HUES64 (cell line): ENCODE data around the gene DBF4B.
A peak's percentile ranks its signal among the peaks of the same experiment; 100 is the strongest.
"Not testable (repeated sequence)": the region's sequence is repeated elsewhere in the genome, so short reads cannot be mapped to it uniquely, and the experiment has no call there.

Experiments used
- H3K27ac ChIP-seq: 2 replicates; pipeline ENCODE4 v1.7.0; 2013; ENCODE audit warnings: low read depth, low read length, inconsistent platforms
- H3K27me3 ChIP-seq: 2 replicates; pipeline ENCODE4 v1.6.1; 2013; ENCODE audit warnings: mild to moderate bottlenecking, low read length; ENCODE audit not compliant: insufficient read depth
- H3K36me3 ChIP-seq: 2 replicates; pipeline ENCODE4 v1.6.1; 2013; ENCODE audit warnings: mild to moderate bottlenecking, low read length; ENCODE audit not compliant: insufficient read depth
- H3K4me1 ChIP-seq: 2 replicates; pipeline ENCODE4 v1.6.1; 2013; ENCODE audit warnings: mild to moderate bottlenecking, low read length, moderate library complexity; ENCODE audit not compliant: insufficient read depth
- H3K4me3 ChIP-seq: 2 replicates; pipeline ENCODE4 v1.5.1; 2013; ENCODE audit warnings: mild to moderate bottlenecking, low read length, moderate library complexity
- H3K9ac ChIP-seq: 2 replicates; pipeline ENCODE4 v1.6.1; 2013; ENCODE audit warnings: mild to moderate bottlenecking, low read depth, low read length
- H3K9me3 ChIP-seq: 2 replicates; pipeline ENCODE4 v1.6.1; 2013; ENCODE audit warnings: low read depth, low read length; ENCODE audit not compliant: insufficient read depth
- WGBS: fragments of 150-250, 120-280 bp; methylation state at CpG from one replicate; pipeline ENCODE4 v1.1.7; 2013; ENCODE audit warnings: missing lambda C conversion rate; 5-methylcytosine and 5-hydroxymethylcytosine counted together

DBF4B gene

DNA sequence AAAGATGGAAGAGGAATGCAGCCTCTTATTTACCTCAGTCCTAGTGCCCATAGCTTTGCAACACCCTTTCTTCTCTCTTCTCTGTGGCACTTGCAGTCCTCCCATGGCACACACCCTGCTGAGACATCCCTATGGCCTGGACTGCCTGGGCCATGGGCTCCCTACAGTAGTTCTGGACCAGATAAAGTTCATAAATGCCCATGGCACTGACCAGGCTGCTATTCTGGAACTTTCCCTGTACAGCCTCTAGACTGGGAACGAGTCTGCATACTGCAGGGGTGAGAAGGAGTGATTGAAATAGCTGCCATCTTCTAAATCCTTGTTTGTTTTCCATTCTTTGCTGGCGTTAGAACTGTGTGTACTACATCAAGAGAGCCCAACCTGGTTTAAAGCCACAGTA is 25.8 kb downstream of the DBF4B start:
- Histone ChIP-seq H3K4me3 (no peak overlapping the region), H3K9ac (no peak overlapping the region), H3K9me3 (no peaks in the 10 kb centered on the region), H3K27me3 (no peaks in the 10 kb centered on the region), H3K27ac (no peak overlapping the region), H3K4me1 (peaks cover 12% of the 10 kb centered on the region), H3K36me3 (peaks cover 67% of the 10 kb centered on the region)
- WGBS: 96% methylated on average over 2 of the region's 2 CpGs

DNA sequence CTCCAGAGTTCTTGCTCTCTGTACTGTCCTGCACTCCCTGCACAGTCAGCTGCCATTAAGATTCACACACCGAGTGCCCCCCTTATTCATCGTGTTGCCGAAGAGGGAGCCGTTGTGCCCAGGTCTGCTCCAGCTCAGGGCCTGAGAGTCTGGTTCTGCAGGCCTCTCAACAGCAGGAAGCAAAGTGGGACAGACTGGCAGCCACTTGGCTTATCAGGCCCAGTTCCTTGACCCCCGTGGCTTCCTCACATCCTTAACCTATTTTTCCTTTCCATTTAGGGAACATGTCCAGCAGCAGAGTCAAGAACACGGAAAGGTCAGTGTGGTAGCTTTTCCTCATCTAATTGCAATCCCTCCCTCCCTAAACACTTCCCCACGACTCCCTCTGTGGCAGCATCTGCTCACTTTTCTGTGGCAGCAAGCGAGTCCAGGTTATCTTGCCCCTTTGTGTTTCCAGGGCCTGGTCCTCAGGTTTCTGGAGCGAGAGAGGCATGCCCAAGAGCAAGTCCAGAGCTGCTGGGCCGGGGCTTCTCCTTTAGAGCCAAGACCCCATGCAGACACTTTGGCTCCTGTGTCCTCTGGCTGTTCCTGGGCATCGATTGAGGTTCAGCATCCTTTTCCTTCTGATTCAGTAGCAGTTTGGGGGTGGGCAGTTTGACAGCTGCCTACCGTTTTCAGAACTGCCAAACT is 28.2 kb downstream of the DBF4B start:
- Histone ChIP-seq H3K9ac (no peak overlapping the region), H3K4me1 (peaks cover 12% of the 10 kb centered on the region), H3K27ac (no peak overlapping the region), H3K9me3 (no peaks in the 10 kb centered on the region), H3K4me3 (no peak overlapping the region), H3K36me3 (peaks cover 63% of the 10 kb centered on the region), H3K27me3 (no peaks in the 10 kb centered on the region)
- 91% methylated on average over 12 of the region's 12 CpGs for WGBS

DNA sequence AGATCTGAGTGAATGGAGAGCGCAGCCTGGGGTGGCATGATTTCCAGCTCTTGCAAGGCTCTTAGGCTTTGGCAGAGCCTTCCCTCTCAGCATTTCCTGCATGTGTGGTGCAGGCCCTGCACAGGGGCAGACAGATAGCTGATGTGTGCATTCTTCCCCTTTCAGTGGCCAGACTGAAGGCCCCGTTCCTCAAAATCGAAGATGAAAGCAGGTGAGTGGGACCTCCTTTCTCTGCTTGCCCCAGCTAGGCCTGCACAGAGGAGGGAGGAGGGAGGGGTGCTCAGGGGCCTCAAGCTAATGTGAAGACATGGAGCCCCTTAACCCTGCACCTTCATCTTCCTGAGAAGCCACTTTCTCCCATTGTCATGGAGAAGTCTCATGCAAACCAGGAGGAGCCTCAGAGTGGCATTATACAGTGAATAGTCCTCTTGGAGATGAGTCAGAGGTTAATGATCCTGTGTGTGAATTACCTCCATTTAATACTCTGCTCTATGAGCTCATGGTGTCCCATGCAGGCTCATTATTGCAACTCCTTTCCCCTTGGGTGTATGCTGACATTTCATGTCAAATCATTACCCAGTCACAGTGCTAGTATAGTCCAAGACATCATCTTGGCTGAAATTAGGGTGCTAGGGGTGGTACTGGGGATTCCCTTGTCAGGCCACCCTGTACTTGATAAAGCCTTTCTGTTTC is 29.9 kb downstream of the DBF4B start:
- Histone ChIP-seq H3K9me3 (no peaks in the 10 kb centered on the region), H3K4me1 (peaks cover 12% of the 10 kb centered on the region), H3K27ac (peak overlapping the region; percentile 9; the same call in 1 of the 2 replicates), H3K9ac (0 out of 2 replicates have a peak overlapping the region, but pooled peaks have one; percentile 40), H3K27me3 (no peaks in the 10 kb centered on the region), H3K36me3 (peaks cover 58% of the 10 kb centered on the region), H3K4me3 (no peak overlapping the region)
- 82% methylated on average over 3 of the region's 3 CpGs for WGBS

DNA sequence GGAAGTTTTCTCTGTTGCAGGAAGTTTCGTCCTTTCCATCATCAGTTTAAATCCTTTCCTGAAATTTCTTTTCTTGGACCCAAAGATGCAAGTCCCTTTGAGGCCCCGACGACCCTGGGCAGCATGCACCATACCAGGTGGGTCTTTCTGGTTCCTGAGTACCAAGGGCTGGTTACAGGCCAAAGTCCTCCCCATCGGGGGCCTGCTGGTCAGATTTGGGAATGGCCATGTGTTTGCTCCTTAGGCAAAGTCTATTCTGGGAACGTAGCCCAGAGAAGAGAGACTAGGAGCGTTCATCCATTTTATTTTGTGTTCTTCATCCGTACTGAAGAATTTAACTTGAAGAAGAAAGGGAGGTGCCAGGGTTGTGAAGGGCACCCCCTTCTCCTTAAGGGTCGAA is 32.9 kb downstream of the DBF4B start:
- H3K36me3 ChIP-seq: peaks cover 50% of the 10 kb centered on the region
- WGBS: 92% methylated on average over 8 of the region's 8 CpGs
- no peaks in the 10 kb centered on the region for H3K9me3 ChIP-seq
- no peak overlapping the region for H3K9ac ChIP-seq
- no peak overlapping the region for H3K27ac ChIP-seq
- H3K27me3 ChIP-seq: no peaks in the 10 kb centered on the region
- peaks cover 12% of the 10 kb centered on the region for H3K4me1 ChIP-seq
- no peak overlapping the region for H3K4me3 ChIP-seq

DNA sequence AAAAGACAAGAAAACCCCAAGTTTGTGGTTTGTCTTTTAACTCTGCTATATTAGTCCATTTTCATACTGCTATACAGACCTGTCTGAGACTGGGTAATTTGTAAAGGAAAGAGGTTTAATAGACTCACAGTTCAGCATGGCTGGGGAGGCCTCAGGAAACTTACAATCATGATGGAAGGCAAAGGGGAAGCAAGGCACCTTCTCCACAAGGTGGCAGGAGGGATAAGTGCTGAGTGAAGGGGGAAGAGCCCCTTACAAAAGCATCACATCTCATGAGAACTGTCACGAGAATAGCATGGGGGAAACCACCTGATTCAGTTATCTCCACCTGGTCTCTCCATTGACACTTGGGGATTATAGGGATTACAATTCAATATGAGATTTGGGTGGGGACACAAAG is 36.8 kb downstream of the DBF4B start:
- H3K36me3 ChIP-seq: peaks cover 46% of the 10 kb centered on the region
- 100% methylated on average over 1 of the region's 1 CpG for WGBS

DNA sequence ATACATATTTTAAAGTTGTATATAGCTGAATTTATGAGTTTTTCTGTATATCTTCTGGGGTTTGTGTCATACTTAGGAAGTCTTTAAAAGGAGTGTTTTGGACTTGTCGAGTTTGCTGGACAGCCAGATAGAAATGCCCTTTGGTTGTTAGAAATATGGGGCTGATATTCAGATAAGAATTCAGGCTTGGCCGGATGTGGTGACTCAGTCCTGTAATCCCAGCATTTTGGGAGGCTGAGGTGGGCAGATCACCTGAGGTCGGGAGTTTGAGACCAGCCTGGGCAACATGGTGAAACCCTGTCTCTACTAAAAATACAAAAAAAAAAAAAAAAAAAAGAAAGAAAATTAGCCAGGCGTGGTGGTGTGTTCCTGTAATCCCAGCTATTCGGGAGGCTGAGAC is 37.3 kb downstream of the DBF4B start:
- not testable (repeated sequence) for H3K9ac ChIP-seq, H3K27ac ChIP-seq, H3K4me1 ChIP-seq, H3K27me3 ChIP-seq, H3K4me3 ChIP-seq, H3K9me3 ChIP-seq
- 96% methylated on average over 4 of the region's 5 CpGs for WGBS
- H3K36me3 ChIP-seq: peaks cover 49% of the 10 kb centered on the region

More for the DNA sequence above, 36.8 kb downstream of the DBF4B start:
- H3K27me3 ChIP-seq: no peaks in the 10 kb centered on the region
- H3K4me1 ChIP-seq: no peaks in the 10 kb centered on the region
- no peak overlapping the region for H3K9ac ChIP-seq
- H3K9me3 ChIP-seq: no peaks in the 10 kb centered on the region
- H3K27ac ChIP-seq: no peak overlapping the region
- no peak overlapping the region for H3K4me3 ChIP-seq

DNA sequence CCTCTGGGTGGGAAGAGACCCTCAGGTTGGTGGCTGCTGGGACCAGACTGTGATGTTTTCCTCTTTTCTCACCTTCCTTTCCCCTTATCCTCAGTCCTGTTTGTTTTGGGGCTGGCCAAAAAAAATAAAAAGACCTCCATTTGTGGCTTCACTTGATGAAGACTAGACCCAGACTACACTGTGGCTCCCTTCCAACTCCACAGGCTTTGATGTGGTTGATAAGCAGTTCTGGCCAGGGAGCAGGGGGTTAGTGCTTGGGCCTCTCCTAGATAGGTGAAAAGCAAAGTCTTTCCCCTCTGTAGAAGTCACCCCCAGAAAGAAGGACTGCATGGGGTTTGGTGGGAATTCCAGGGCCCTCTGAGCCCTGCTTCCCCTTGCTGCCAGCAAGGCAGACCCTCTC is 39.1 kb downstream of the DBF4B start:
- no peak overlapping the region for H3K9ac ChIP-seq
- no peaks in the 10 kb centered on the region for H3K27me3 ChIP-seq
- H3K9me3 ChIP-seq: no peaks in the 10 kb centered on the region
- H3K4me1 ChIP-seq: no peaks in the 10 kb centered on the region
- H3K4me3 ChIP-seq: no peak overlapping the region
- no peak overlapping the region for H3K27ac ChIP-seq
- peaks cover 44% of the 10 kb centered on the region for H3K36me3 ChIP-seq

DNA sequence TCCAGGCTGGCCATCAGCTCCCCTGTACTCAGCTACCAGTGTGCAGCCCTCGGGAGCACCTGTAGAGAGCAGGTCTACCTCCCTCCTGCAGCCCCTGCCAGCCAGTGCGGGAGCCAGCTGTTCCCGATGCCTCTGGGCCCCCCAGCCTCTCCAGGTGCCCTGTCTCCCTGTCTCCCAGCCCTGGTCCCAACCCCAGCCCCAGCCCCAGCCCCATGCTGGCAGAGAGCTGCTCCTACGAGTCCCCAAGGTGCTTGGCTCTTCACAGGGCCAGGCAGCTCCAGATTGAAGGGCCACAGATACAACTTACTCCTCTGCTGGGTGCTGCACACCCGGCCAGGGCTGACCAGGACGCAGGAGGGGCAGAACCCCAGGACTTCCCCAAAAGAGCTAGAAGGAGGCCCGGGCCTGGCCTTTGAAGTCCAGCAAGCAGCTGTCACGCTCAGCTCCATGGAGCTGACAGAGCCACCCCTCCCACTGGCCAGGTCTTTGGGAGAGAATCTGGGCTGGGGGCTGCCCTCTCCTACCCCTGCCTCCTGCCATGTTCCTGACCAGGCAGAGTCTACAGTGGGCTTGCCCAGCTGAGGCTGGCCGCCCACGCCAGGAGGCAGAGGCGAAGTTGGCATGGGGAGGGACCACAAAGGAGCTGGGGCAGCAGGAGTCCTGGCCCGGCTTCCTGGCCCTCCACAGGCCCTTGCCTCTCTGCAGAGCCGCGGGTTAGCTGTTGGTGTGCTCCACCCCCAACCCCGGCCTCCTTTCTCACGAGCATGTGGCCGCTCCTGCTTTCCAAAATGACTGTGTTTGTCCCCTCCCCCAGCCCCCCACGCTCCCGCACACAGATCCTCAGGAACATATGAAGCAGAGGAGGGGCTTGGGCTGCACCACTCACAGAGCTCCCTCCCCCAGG is 40.9 kb downstream of the DBF4B start:
- no peak overlapping the region for H3K27ac ChIP-seq
- no peak overlapping the region; the same call in 1 of the 2 replicates for H3K9ac ChIP-seq
- H3K36me3 ChIP-seq: peaks cover 37% of the 10 kb centered on the region
- 73% methylated on average over 19 of the region's 19 CpGs for WGBS
- no peak overlapping the region for H3K4me3 ChIP-seq
- no peaks in the 10 kb centered on the region for H3K4me1 ChIP-seq
- no peaks in the 10 kb centered on the region for H3K27me3 ChIP-seq
- no peaks in the 10 kb centered on the region for H3K9me3 ChIP-seq

DNA sequence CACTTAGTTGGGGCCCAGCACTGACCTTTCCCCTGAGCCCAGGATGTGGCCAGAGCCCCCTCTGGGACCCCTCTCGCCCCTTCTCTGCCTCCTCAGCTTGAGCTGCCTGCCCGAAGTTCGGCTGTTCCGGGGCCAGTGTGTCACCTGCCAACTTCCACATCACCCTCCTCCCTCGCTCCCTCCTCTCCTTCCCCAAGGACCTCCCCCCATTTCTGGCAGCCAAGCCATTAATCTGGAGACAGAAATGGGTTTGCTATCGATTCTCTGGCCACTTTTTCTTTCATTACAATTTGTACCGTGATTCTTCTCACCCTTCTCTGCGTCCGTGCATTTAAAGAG is 41.5 kb downstream of the DBF4B start:
- WGBS: 84% methylated on average over 9 of the region's 9 CpGs
- peaks cover 35% of the 10 kb centered on the region for H3K36me3 ChIP-seq

DNA sequence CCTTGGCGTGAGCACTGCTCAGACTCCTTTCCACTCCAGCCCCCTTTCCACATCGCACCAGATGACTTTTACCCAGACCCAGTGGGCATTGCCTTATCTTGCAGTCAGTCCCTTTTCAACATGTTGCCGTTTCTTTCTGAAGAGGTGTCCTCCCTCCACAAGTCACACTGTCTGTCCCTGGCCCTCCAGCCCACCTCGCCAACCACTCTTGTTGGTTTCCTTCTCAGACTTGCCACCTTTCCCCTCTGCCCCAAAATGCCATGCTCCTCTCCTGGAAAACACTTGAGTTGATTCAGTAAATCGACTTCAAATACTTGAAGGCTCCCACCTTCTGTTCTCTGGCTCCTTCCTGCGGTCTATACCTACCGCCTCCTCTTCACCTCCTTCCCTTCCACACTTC is 42.9 kb downstream of the DBF4B start:
- H3K9me3 ChIP-seq: no peaks in the 10 kb centered on the region
- H3K4me1 ChIP-seq: no peaks in the 10 kb centered on the region
- H3K27me3 ChIP-seq: peaks cover 4% of the 10 kb centered on the region; the same call in 1 of the 2 replicates
- H3K36me3 ChIP-seq: peaks cover 35% of the 10 kb centered on the region
- H3K9ac ChIP-seq: no peak overlapping the region
- H3K27ac ChIP-seq: no peak overlapping the region
- no peak overlapping the region for H3K4me3 ChIP-seq
- WGBS: 90% methylated on average over 7 of the region's 7 CpGs

More for the DNA sequence above, 41.5 kb downstream of the DBF4B start:
- no peaks in the 10 kb centered on the region for H3K4me1 ChIP-seq
- H3K9me3 ChIP-seq: no peaks in the 10 kb centered on the region
- H3K4me3 ChIP-seq: no peak overlapping the region
- H3K9ac ChIP-seq: no peak overlapping the region
- peaks cover 2% of the 10 kb centered on the region; the same call in 1 of the 2 replicates for H3K27me3 ChIP-seq
- no peak overlapping the region for H3K27ac ChIP-seq

DNA sequence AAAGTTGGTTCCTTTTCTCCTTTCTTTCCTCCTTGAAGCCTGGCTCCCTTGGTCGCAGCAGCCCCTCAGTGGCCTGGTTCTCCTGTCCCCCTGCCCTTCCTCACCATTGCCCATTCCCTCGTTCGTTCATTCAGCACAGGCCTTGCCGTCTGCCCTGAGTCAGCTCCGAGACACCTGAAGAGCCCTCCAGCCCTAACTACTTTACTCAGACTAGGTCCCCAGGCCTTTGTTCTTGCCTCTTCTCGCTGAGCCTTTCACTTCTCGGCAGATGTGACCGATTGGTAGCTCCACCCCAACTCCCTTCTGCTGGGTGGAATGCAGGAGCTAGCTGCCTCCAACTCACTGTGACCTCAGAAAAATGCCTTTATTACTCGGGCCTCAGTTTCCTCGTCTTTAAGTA is 43.3 kb downstream of the DBF4B start:
- no peak overlapping the region for H3K4me3 ChIP-seq
- WGBS: 90% methylated on average over 10 of the region's 10 CpGs
- H3K4me1 ChIP-seq: no peaks in the 10 kb centered on the region
- H3K27me3 ChIP-seq: peaks cover 6% of the 10 kb centered on the region
- peaks cover 32% of the 10 kb centered on the region for H3K36me3 ChIP-seq
- H3K27ac ChIP-seq: no peak overlapping the region
- H3K9me3 ChIP-seq: no peaks in the 10 kb centered on the region
- H3K9ac ChIP-seq: no peak overlapping the region
